ENCODE measurements around the gene KLF9.

The KLF9 gene

DNA sequence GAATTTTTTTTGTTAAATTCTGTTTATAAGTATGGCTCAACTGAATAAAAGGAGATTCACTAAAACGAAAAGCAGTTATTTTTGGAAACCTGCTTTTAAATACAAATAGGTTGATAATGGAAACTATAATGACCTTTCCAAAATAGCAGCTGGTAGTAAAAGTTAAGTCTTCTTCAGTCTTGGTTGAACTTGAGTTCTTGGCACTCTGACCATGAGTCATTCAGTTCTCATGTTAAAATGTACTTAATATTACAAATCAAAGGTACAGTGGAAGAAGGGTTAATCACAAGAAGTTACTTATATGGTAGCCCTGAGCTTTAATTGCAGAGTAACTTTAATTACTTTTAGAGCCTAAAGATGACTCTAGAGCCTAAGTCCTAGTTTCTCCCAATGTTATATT is 62.1 kb downstream of the KLF9 start:
- DNase-seq, result no peak

DNA sequence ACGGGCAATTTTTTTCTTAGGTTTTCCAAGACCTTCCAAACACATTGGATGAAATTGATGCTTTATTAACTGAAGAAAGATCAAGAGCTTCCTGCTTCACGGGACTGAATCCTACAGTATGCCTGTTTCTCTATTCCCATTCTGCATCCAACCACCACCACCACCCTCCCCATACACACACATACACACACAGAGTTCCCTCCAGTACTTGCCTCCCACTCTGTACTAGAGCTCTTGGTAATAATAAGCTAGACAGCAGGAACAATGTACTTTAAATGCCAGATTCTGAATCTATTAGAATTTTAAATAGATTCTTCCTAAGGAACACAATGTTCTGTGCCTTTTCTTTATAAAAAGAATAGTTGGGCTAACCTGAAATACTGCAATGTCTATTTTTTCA is 67.4 kb downstream of the KLF9 start:
- no peak for DNase-seq

GRCh38 chr9:70340572-70340971 is 73.9 kb downstream of the KLF9 start:
- DNase-seq, result peak in 1 of 2 experiments; percentile 25

All from NCI-H526 (cell line).